COR-L47 (cell line): Measurements from ENCODE around the gene CSNK1A1.
"Not testable (repeated sequence)": the region's sequence is repeated elsewhere in the genome, so short reads cannot be mapped to it uniquely, and the experiment has no call there.

Experiments used
- DNase-seq: peaks from one replicate; lab custom pipeline; 2025; lab: John Stamatoyannopoulos, UW

Gene CSNK1A1

GRCh38 chr5:149489605-149490037 is 61.6 kb downstream of the CSNK1A1 start:
- no peak for DNase-seq

- DNase-seq, result no peak
Measured at GRCh38 chr5:149488645-149489306, 62.5 kb downstream of the CSNK1A1 start.

- no peak for DNase-seq
Measured at GRCh38 chr5:149487672-149488071, 63.6 kb downstream of the CSNK1A1 start.

- DNase-seq, result no peak
Measured at GRCh38 chr5:149486726-149487635, 64.3 kb downstream of the CSNK1A1 start.

GRCh38 chr5:149485655-149486615 is 65.3 kb downstream of the CSNK1A1 start:
- DNase-seq, result peak; percentile 52

GRCh38 chr5:149481485-149481884 is 69.8 kb downstream of the CSNK1A1 start:
- no peak for DNase-seq

GRCh38 chr5:149478761-149479160 is 72.5 kb downstream of the CSNK1A1 start:
- no peak for DNase-seq

GRCh38 chr5:149475777-149476176 is 75.5 kb downstream of the CSNK1A1 start:
- DNase-seq, result no peak

- no peak for DNase-seq
Measured at GRCh38 chr5:149474198-149474597, 77.0 kb downstream of the CSNK1A1 start.

- DNase-seq, result no peak
Measured at GRCh38 chr5:149473441-149473840, 77.8 kb downstream of the CSNK1A1 start.

- no peak for DNase-seq
Measured at GRCh38 chr5:149472399-149472798, 78.8 kb downstream of the CSNK1A1 start.

GRCh38 chr5:149471406-149472183 is 79.6 kb downstream of the CSNK1A1 start:
- DNase-seq, result no peak

- no peak for DNase-seq
Measured at GRCh38 chr5:149470942-149471341, 80.3 kb downstream of the CSNK1A1 start.

GRCh38 chr5:149466457-149466972 is 84.7 kb downstream of the CSNK1A1 start:
- no peak for DNase-seq

GRCh38 chr5:149464796-149465489 is 86.3 kb downstream of the CSNK1A1 start:
- DNase-seq, result no peak

- not testable (repeated sequence) for DNase-seq
Measured at GRCh38 chr5:149461907-149462306, 89.3 kb downstream of the CSNK1A1 start.

GRCh38 chr5:149459891-149460290 is 91.3 kb downstream of the CSNK1A1 start:
- DNase-seq, result no peak

GRCh38 chr5:149457393-149457763 is 93.9 kb downstream of the CSNK1A1 start:
- DNase-seq, result no peak

GRCh38 chr5:149456597-149457392 is 94.4 kb downstream of the CSNK1A1 start:
- no peak for DNase-seq
